Esophagus squamous epithelium (tissue), 4 donors: ENCODE results near the gene SUCLA2.

ENCODE experiments used
- CTCF ChIP-seq, 6 experiments: fragments of 450-650 bp in 4 of 6; fragments of 200-600 bp in 2 of 6; sonication (generic) in 2 of 6; IDR thresholded peaks; one replicate each; pipeline ENCODE4 v1.5.1; 2016 to 2019; ENCODE audit warnings: antibody characterized with exemption in 6 of 6, mild to moderate bottlenecking in 4 of 6, moderate library complexity in 4 of 6
- POLR2A ChIP-seq, 4 donors: fragments of 450-650 bp; IDR thresholded peaks; one replicate each; pipeline ENCODE4 v1.6.1; 2017; ENCODE audit warnings: antibody characterized with exemption in 4 of 4, mild to moderate bottlenecking in 4 of 4, moderate library complexity in 3 of 4

DNA sequence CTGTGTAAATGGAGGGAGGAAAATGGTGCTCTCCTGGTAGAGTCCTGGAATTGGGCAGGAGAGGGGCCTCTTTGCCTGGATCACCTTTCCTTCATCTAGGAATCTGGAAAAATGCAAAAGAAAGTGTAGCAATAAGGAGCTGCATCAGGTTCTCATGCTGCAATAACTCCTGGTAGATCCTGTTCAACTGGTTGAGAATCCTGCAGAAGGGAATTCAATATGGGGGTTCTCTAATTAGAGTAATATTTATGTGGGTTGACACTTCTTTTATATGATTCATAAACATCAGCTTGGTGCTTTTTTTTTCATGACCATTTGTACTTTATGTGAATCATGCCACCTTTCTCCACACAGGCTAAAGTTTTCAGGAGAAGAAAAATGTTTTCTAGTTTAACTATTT is 27.0 kb upstream of the SUCLA2 start:
- TF ChIP-seq CTCF (IDR thresholded peaks at IDR 0.05) (no peak), POLR2A (IDR thresholded peaks at IDR 0.05) (no peak)
